IMR-90 (cell line): ENCODE results near the gene UBE2O. TPM values are rescaled to one million over a fixed set of nuclear protein-coding genes. Genes with fewer than 3 reads are reported as not detected.

ENCODE experiments used
- ATAC-seq: fragments of 200-7000 bp; cut with Tn5 transposase; 2 replicates; pipeline ENCODE4 v1.9.1; 2020; ENCODE audit warnings: low read depth, mild to moderate bottlenecking, moderate library complexity
- BruUV-seq: library from RNA; stranded (reverse); fragments of 400-500 nt; replicated peaks from 2 replicates; lab custom pipeline; 2021; lab: Mats Ljungman, UMichigan
- CTCF ChIA-PET: fragments of 300-600 bp; formaldehyde crosslinking; extraction: SDS; loops from one replicate; lab custom pipeline; 2021; ENCODE audit warnings: antibody characterized with exemption; lab: Yijun Ruan, JAX
- POLR2A ChIA-PET: fragments of 300-600 bp; sonication (Branson Sonifier 250); formaldehyde crosslinking; loops from one replicate; lab custom pipeline; 2022; ENCODE audit warnings: antibody characterized with exemption; ENCODE audit not compliant: unreplicated experiment; lab: Charles Lee
- DNase-seq: peaks from one replicate; pipeline ENCODE4 v3.0.0; 2013
- H2AFZ ChIP-seq: replicated peaks from 2 replicates; pipeline ENCODE3; 2013; ENCODE audit warnings: low read length, mild to moderate bottlenecking; ENCODE audit not compliant: poor library complexity
- H2AK5ac ChIP-seq: 2 replicates; pipeline ENCODE4 v1.6.1; 2013; ENCODE audit warnings: low read depth, low read length, inconsistent platforms
- H2AK9ac ChIP-seq: replicated peaks from 2 replicates; pipeline ENCODE3; 2013; ENCODE audit warnings: mild to moderate bottlenecking, low read depth, low read length, moderate library complexity; ENCODE audit not compliant: poor library complexity
- H2BK120ac ChIP-seq: 2 replicates; pipeline ENCODE4 v1.6.1; 2013; ENCODE audit warnings: low read depth, low read length, inconsistent platforms
- H2BK15ac ChIP-seq: 3 replicates; pipeline ENCODE4 v1.6.1; 2013; ENCODE audit warnings: low read depth, low read length, inconsistent platforms
- H2BK20ac ChIP-seq: 2 replicates; pipeline ENCODE4 v1.6.1; 2013; ENCODE audit warnings: low read depth, mild to moderate bottlenecking, inconsistent platforms, low read length, moderate library complexity
- H2BK5ac ChIP-seq: 2 replicates; pipeline ENCODE4 v1.6.1; 2013; ENCODE audit warnings: mild to moderate bottlenecking, low read depth, low read length, inconsistent platforms; ENCODE audit not compliant: poor library complexity, severe bottlenecking
- H3K14ac ChIP-seq: replicated peaks from 2 replicates; pipeline ENCODE4 v1.6.1; 2013; ENCODE audit warnings: low read depth, low read length, inconsistent platforms
- H3K18ac ChIP-seq: 2 replicates; pipeline ENCODE4 v1.6.1; 2013; ENCODE audit warnings: low read depth, low read length, control low read depth
- H3K23ac ChIP-seq: 2 replicates; pipeline ENCODE4 v1.6.1; 2013; ENCODE audit warnings: low read depth, low read length, inconsistent platforms
- H3K27ac ChIP-seq: 2 replicates; pipeline ENCODE4 v1.5.1; 2013; ENCODE audit warnings: mild to moderate bottlenecking, control low read depth, low read length; ENCODE audit not compliant: insufficient read depth
- H3K27me3 ChIP-seq: 2 replicates; pipeline ENCODE4 v1.6.1; 2013; ENCODE audit warnings: low read length; ENCODE audit not compliant: control insufficient read depth, insufficient read depth
- H3K36me3 ChIP-seq: 2 replicates; pipeline ENCODE4 v1.6.1; 2013; ENCODE audit warnings: low read length, mixed read lengths; ENCODE audit not compliant: control insufficient read depth, insufficient read depth
- H3K4ac ChIP-seq: 2 replicates; pipeline ENCODE4 v1.6.1; 2013; ENCODE audit warnings: low read depth, low read length, inconsistent platforms
- H3K4me1 ChIP-seq: 2 replicates; pipeline ENCODE4 v1.6.1; 2013; ENCODE audit warnings: low read length, mixed read lengths; ENCODE audit not compliant: control insufficient read depth, insufficient read depth
- H3K4me2 ChIP-seq: 2 replicates; pipeline ENCODE4 v1.6.1; 2013; ENCODE audit warnings: low read depth, mild to moderate bottlenecking, control low read depth, low read length, moderate library complexity
- H3K4me3 ChIP-seq: 2 replicates; pipeline ENCODE4 v1.5.1; 2013; ENCODE audit warnings: low read depth, mild to moderate bottlenecking, control low read depth, low read length, moderate library complexity; ENCODE audit not compliant: insufficient read depth
- H3K56ac ChIP-seq: 2 replicates; pipeline ENCODE4 v1.6.1; 2013; ENCODE audit warnings: low read length, inconsistent platforms; ENCODE audit not compliant: insufficient read depth; ENCODE audit errors: extremely low read depth
- H3K79me1 ChIP-seq, 2 experiments: 2 replicates each; pipeline ENCODE4 v1.6.1; 2013; ENCODE audit warnings: low read length in 2 of 2, inconsistent platforms in 1 of 2, low read depth in 1 of 2
- H3K9ac ChIP-seq: 2 replicates; pipeline ENCODE4 v1.6.1; 2013; ENCODE audit warnings: low read depth, low read length, control low read depth
- H3K9me1 ChIP-seq: 2 replicates; pipeline ENCODE4 v1.6.1; 2013; ENCODE audit warnings: low read length, inconsistent platforms; ENCODE audit not compliant: insufficient read depth
- H3K9me3 ChIP-seq: 2 replicates; pipeline ENCODE4 v1.6.1; 2013; ENCODE audit warnings: low read length; ENCODE audit not compliant: control insufficient read depth, insufficient read depth
- H4K20me1 ChIP-seq: 2 replicates; pipeline ENCODE4 v1.6.1; 2013; ENCODE audit warnings: low read length, inconsistent platforms; ENCODE audit not compliant: insufficient read depth
- H4K5ac ChIP-seq: 2 replicates; pipeline ENCODE4 v1.6.1; 2013; ENCODE audit warnings: mild to moderate bottlenecking, low read depth, low read length, control low read depth
- H4K8ac ChIP-seq, 2 experiments: 2 replicates each; pipeline ENCODE4 v1.6.1; 2013; ENCODE audit warnings: low read depth in 2 of 2, low read length in 2 of 2, control low read depth in 1 of 2, inconsistent platforms in 1 of 2
- H4K91ac ChIP-seq: 2 replicates; pipeline ENCODE4 v1.6.1; 2013; ENCODE audit warnings: low read depth, low read length, inconsistent platforms; ENCODE audit not compliant: insufficient read depth
- BHLHE40 ChIP-seq: fragments of 150-350 bp; IDR thresholded peaks from 2 replicates; pipeline ENCODE4 v1.6.1; 2016; ENCODE audit warnings: mild to moderate bottlenecking, low read depth, low read length
- CEBPB ChIP-seq: IDR thresholded peaks from 2 replicates; pipeline ENCODE4 v1.6.1; 2012; ENCODE audit warnings: low read depth, low read length, improper control_type of control experiment
- FOS ChIP-seq: fragments of 150-350 bp; IDR thresholded peaks from 2 replicates; pipeline ENCODE4 v1.6.1; 2016; ENCODE audit warnings: low read depth, low read length
- MAFK ChIP-seq: IDR thresholded peaks from 2 replicates; pipeline ENCODE4 v1.6.1; 2012; ENCODE audit warnings: low read depth, low read length, improper control_type of control experiment
- MXI1 ChIP-seq: IDR thresholded peaks from 2 replicates; pipeline ENCODE4 v1.6.1; 2012; ENCODE audit warnings: low read depth, mild to moderate bottlenecking, low read length, moderate library complexity, borderline replicate concordance
- NFE2L2 ChIP-seq: fragments of 150-350 bp; IDR thresholded peaks from 2 replicates; pipeline ENCODE4 v1.6.1; 2016; ENCODE audit warnings: low read depth, mild to moderate bottlenecking, low read length
- POLR2A ChIP-seq: IDR thresholded peaks from 2 replicates; pipeline ENCODE4 v1.6.1; 2012; ENCODE audit warnings: mild to moderate bottlenecking, low read depth, low read length
- RAD21 ChIP-seq: IDR thresholded peaks from 2 replicates; pipeline ENCODE4 v1.6.1; 2012; ENCODE audit warnings: low read length, improper control_type of control experiment
- RCOR1 ChIP-seq: IDR thresholded peaks from 2 replicates; pipeline ENCODE4 v1.6.1; 2012; ENCODE audit warnings: mild to moderate bottlenecking, low read length, improper control_type of control experiment; ENCODE audit not compliant: insufficient replicate concordance
- RFX5 ChIP-seq: IDR thresholded peaks from 2 replicates; pipeline ENCODE4 v1.8.0; 2012; ENCODE audit warnings: low read depth, mild to moderate bottlenecking, low read length, moderate library complexity
- WGBS, 2 experiments: methylation state at CpG; one replicate each; pipeline versions ENCODE4 v1.1.5 to v1.1.7; 2013; ENCODE audit warnings: missing lambda C conversion rate in 2 of 2; ENCODE audit not compliant: insufficient read length in 1 of 2; ENCODE audit errors: extremely low coverage in 2 of 2; 5-methylcytosine and 5-hydroxymethylcytosine counted together
- dilution Hi-C: fragments of 300-500 bp; cut with HindIII; formaldehyde crosslinking; loops from one replicate; pipeline ENCODE4 v1.14.3; 2018; ENCODE audit warnings: low sequenced_read_pairs; ENCODE audit not compliant: unreplicated experiment
- in situ Hi-C: fragments of 300-500 bp; cut with MboI; formaldehyde crosslinking; loops from 3 replicates; pipeline ENCODE4 v1.14.3; 2019; ENCODE audit warnings: low sequenced_read_pairs, inconsistent platforms, mixed read lengths
- intact Hi-C: fragments of 100-400 bp; cut with micrococcal nuclease; formaldehyde crosslinking; loops from 2 replicates; pipeline ENCODE4 v1.10.0; 2022
- polyA plus RNA-seq, 3 experiments: library from polyadenylated mRNA; depleted of rRNA; stranded (reverse); fragments of >200 nt; gene quantifications; 2 replicates each; pipeline ENCODE4 v1.2.3, GENCODE V29; 2012; ENCODE audit warnings: low replicate concordance in 1 of 3
- total RNA-seq: library from RNA; depleted of rRNA; stranded (reverse); fragments of >200 nt; gene quantifications from 2 replicates; pipeline ENCODE4 v1.2.3, GENCODE V29; 2012
- TF ChIP-seq, protein P1 (sequence below): conservative IDR thresholded peaks from 2 replicates; pipeline ENCODE4 v1.5.1; 2012; ENCODE audit warnings: mild to moderate bottlenecking, low read depth, low read length, improper control_type of control experiment
- TF ChIP-seq, protein P2 (sequence below): fragments of 150-350 bp; IDR thresholded peaks from 2 replicates; pipeline ENCODE4 v1.6.1; 2016; ENCODE audit warnings: low read depth, mild to moderate bottlenecking, low read length, moderate library complexity, borderline replicate concordance
- TF ChIP-seq, protein P3 (sequence below): fragments of 150-350 bp; IDR thresholded peaks from 2 replicates; pipeline ENCODE4 v1.6.1; 2017; ENCODE audit warnings: mild to moderate bottlenecking, antibody characterized with exemption, low read length, low read depth

Gene UBE2O
- total and polyA plus RNA-seq, 2 of the 4 experiments (the other 2 are of a cell fraction) = 17.6 TPM

DNA sequence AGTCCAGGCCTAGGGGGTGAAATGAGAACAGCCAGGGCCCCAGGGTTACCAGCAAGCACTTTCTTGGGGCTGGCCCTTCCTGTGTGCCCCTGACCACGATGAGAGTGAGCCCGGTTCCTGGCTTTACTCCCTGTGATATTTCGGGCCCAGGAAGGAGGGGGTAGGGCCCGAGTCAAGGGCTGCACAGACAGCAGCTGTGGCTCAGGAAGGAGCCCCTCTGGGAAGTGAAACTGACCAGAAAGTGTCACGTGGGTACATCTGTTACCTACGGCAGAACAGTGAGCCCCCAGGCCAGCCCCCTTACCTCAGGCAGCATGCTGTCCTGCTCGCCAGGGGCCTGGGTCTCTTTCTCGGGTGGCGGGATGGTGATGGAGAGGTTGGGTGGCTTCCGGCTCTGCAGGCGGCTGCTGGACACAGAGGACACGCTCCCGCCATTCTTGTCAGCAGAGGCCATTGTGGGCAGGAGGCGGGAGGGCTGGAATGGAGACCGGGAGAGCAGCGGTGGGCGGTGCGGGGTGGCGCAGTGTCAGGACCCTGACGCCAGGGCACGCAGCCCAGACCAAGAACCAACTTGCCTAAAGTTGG is 28.2 kb upstream of the UBE2O start:
- intact Hi-C loops = no loop called here
- ATAC-seq (peak; percentile 15), DNase-seq (no peak)
- H3K36me3 ChIP-seq = no peaks in the 10 kb centered on the region
- H3K27ac ChIP-seq = no peak overlapping the region
- H4K8ac ChIP-seq = 0 out of 4 replicates have a peak overlapping the region, but pooled peaks of 1 of the 2 experiments have one; percentile 25
- H4K20me1 ChIP-seq = no peaks in the 10 kb centered on the region
- H3K27me3 ChIP-seq = no peaks in the 10 kb centered on the region
- BruUV-seq = no TSS peak
- in situ Hi-C loops = no loop called here
- H3K9me3 ChIP-seq = no peaks in the 10 kb centered on the region
- no peak overlapping the region for H3K4ac ChIP-seq
- no peak overlapping the region for H3K4me2 ChIP-seq
- no peak overlapping the region for H4K5ac ChIP-seq
- no peak overlapping the region for H3K18ac ChIP-seq
- no peak overlapping the region for H2BK20ac ChIP-seq
- no peak overlapping the region for H2BK15ac ChIP-seq
- no peak overlapping the region for H2AK5ac ChIP-seq
- H3K79me1 ChIP-seq = no peaks in the 10 kb centered on the region
- POLR2A ChIA-PET = no interaction called here
- CTCF ChIA-PET = no interaction called here
- TF ChIP-seq NFE2L2 = no peak
- no peak for TF ChIP-seq FOS
- no peak for TF ChIP-seq MXI1
- no peak for TF ChIP-seq MAFK
- TF ChIP-seq RFX5 = no peak
- TF ChIP-seq, protein P1, sequence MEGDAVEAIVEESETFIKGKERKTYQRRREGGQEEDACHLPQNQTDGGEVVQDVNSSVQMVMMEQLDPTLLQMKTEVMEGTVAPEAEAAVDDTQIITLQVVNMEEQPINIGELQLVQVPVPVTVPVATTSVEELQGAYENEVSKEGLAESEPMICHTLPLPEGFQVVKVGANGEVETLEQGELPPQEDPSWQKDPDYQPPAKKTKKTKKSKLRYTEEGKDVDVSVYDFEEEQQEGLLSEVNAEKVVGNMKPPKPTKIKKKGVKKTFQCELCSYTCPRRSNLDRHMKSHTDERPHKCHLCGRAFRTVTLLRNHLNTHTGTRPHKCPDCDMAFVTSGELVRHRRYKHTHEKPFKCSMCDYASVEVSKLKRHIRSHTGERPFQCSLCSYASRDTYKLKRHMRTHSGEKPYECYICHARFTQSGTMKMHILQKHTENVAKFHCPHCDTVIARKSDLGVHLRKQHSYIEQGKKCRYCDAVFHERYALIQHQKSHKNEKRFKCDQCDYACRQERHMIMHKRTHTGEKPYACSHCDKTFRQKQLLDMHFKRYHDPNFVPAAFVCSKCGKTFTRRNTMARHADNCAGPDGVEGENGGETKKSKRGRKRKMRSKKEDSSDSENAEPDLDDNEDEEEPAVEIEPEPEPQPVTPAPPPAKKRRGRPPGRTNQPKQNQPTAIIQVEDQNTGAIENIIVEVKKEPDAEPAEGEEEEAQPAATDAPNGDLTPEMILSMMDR = no peak
- no peak for TF ChIP-seq RAD21
- no peak for TF ChIP-seq CEBPB
- TF ChIP-seq BHLHE40 = no peak
- no peak for TF ChIP-seq POLR2A
- no peak for TF ChIP-seq RCOR1
- TF ChIP-seq, protein P2, sequence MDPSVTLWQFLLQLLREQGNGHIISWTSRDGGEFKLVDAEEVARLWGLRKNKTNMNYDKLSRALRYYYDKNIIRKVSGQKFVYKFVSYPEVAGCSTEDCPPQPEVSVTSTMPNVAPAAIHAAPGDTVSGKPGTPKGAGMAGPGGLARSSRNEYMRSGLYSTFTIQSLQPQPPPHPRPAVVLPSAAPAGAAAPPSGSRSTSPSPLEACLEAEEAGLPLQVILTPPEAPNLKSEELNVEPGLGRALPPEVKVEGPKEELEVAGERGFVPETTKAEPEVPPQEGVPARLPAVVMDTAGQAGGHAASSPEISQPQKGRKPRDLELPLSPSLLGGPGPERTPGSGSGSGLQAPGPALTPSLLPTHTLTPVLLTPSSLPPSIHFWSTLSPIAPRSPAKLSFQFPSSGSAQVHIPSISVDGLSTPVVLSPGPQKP = no peak
- TF ChIP-seq, protein P3, sequence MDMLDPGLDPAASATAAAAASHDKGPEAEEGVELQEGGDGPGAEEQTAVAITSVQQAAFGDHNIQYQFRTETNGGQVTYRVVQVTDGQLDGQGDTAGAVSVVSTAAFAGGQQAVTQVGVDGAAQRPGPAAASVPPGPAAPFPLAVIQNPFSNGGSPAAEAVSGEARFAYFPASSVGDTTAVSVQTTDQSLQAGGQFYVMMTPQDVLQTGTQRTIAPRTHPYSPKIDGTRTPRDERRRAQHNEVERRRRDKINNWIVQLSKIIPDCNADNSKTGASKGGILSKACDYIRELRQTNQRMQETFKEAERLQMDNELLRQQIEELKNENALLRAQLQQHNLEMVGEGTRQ = no peak
- H3K4me3 ChIP-seq = no peak overlapping the region
- H3K9me1 ChIP-seq = peaks cover 2% of the 10 kb centered on the region; the same call in 1 of the 2 replicates
- H2AK9ac ChIP-seq = peak overlapping the region; percentile 72
- WGBS, 2 experiments = 80% methylated on average over 5 of the region's 21 CpGs; no CpG with 5 or more reads in 1 of the 2 experiments
- no peak overlapping the region for H3K56ac ChIP-seq
- dilution Hi-C loops = no loop called here
- peak overlapping the region; percentile 68 for H2AFZ ChIP-seq
- H3K4me1 ChIP-seq = peaks cover 4% of the 10 kb centered on the region
- H4K91ac ChIP-seq = no peak overlapping the region
- H3K9ac ChIP-seq = no peak overlapping the region
- H3K14ac ChIP-seq = peak overlapping the region; percentile 22; the same call in 1 of the 2 replicates
- H2BK5ac ChIP-seq = no peak overlapping the region
- H2BK120ac ChIP-seq = no peak overlapping the region
- H3K23ac ChIP-seq = no peak overlapping the region
